GM23338 (cell line): ENCODE data around the gene NPAS3. TPM values are rescaled to one million over a fixed set of nuclear protein-coding genes. Genes with fewer than 3 reads are reported as not detected.

ENCODE experiments used
- ATAC-seq: fragments of 200-7000 bp; cut with Tn5 transposase; 3 replicates; pipeline ENCODE4 v1.9.1; 2020
- DNase-seq: peaks from one replicate; pipeline ENCODE4 v3.0.0-alpha.2; 2015; ENCODE audit warnings: low spot score
- H2AFZ ChIP-seq: fragments of 200-600 bp; sonication (generic); 2 replicates; pipeline ENCODE4 v1.8.0; 2016; ENCODE audit warnings: antibody characterized with exemption, mild to moderate bottlenecking, moderate library complexity
- H3F3A ChIP-seq: fragments of 200-600 bp; sonication (generic); replicated peaks from 2 replicates; pipeline ENCODE4 v1.8.0; 2017; ENCODE audit warnings: antibody characterized with exemption, mixed run types, low read depth
- H3K27ac ChIP-seq: fragments of 200-600 bp; sonication (generic); 2 replicates; pipeline ENCODE4 v1.6.1; 2016; ENCODE audit warnings: low read depth
- H3K27me3 ChIP-seq: fragments of 200-600 bp; sonication (generic); 2 replicates; pipeline ENCODE4 v1.8.0; 2016; ENCODE audit warnings: mild to moderate bottlenecking, mixed run types, moderate library complexity; ENCODE audit not compliant: insufficient read depth
- H3K36me3 ChIP-seq: fragments of 200-600 bp; sonication (generic); 2 replicates; pipeline ENCODE4 v1.8.0; 2016; ENCODE audit warnings: mild to moderate bottlenecking; ENCODE audit not compliant: insufficient read depth
- H3K4me1 ChIP-seq: fragments of 200-600 bp; sonication (generic); 2 replicates; pipeline ENCODE4 v1.8.0; 2016; ENCODE audit warnings: mild to moderate bottlenecking, moderate library complexity; ENCODE audit not compliant: insufficient read depth
- H3K4me2 ChIP-seq: fragments of 200-600 bp; sonication (generic); 2 replicates; pipeline ENCODE4 v1.7.1; 2017; ENCODE audit warnings: mixed run types
- H3K4me3 ChIP-seq: fragments of 200-600 bp; sonication (generic); 2 replicates; pipeline ENCODE4 v1.6.1; 2016; ENCODE audit warnings: mixed run types
- H3K79me2 ChIP-seq: fragments of 200-600 bp; sonication (generic); replicated peaks from 2 replicates; pipeline ENCODE4 v1.8.0; 2017; ENCODE audit warnings: mild to moderate bottlenecking; ENCODE audit not compliant: insufficient read depth
- H3K9me2 ChIP-seq: fragments of 200-600 bp; sonication (generic); 2 replicates; pipeline ENCODE4 v1.8.0; 2017; ENCODE audit not compliant: insufficient read depth
- H4K20me1 ChIP-seq: fragments of 200-600 bp; sonication (generic); replicated peaks from 2 replicates; pipeline ENCODE4 v1.8.0; 2017; ENCODE audit warnings: mild to moderate bottlenecking; ENCODE audit not compliant: insufficient read depth
- H3K27ac Mint-ChIP-seq: 2 replicates; pipeline ENCODE4 v1.8.0; 2020; ENCODE audit warnings: inconsistent platforms, mild to moderate bottlenecking, moderate library complexity, mixed read lengths
- H3K27me3 Mint-ChIP-seq: 3 replicates; pipeline ENCODE4 v1.8.0; 2022; ENCODE audit warnings: low read depth, mild to moderate bottlenecking, moderate library complexity, mixed read lengths, inconsistent platforms; ENCODE audit not compliant: insufficient read depth, poor library complexity
- H3K36me3 Mint-ChIP-seq: 3 replicates; pipeline ENCODE4 v1.8.0; 2021; ENCODE audit warnings: low read depth, mild to moderate bottlenecking, inconsistent platforms, moderate library complexity, mixed read lengths
- H3K4me1 Mint-ChIP-seq: 3 replicates; pipeline ENCODE4 v1.8.0; 2020; ENCODE audit warnings: mild to moderate bottlenecking, inconsistent platforms, mixed read lengths
- H3K4me3 Mint-ChIP-seq: 3 replicates; pipeline ENCODE4 v1.8.0; 2021; ENCODE audit warnings: moderate library complexity, mild to moderate bottlenecking, inconsistent platforms, mixed read lengths
- H3K9me3 Mint-ChIP-seq: 3 replicates; pipeline ENCODE4 v1.8.0; 2020; ENCODE audit warnings: moderate library complexity, mild to moderate bottlenecking, inconsistent platforms, mixed read lengths
- CREB1 ChIP-seq: fragments of 250-450 bp; sonication (Bioruptor Pico); IDR thresholded peaks from 2 replicates; pipeline ENCODE4 v1.5.0; 2020; ENCODE audit warnings: low read depth, mild to moderate bottlenecking, moderate library complexity
- CTCF ChIP-seq, 2 experiments: fragments of 200-600 bp in 1 of 2; sonication (generic) in 1 of 2; conservative IDR thresholded peaks; 2 replicates each; pipeline versions ENCODE4 v1.5.1 to v1.6.1; 2016 to 2017; ENCODE audit warnings: antibody characterized with exemption in 2 of 2, low read depth in 2 of 2, mild to moderate bottlenecking in 2 of 2, moderate library complexity in 1 of 2
- ETS1 ChIP-seq: IDR thresholded peaks from 2 replicates; pipeline ENCODE4 v1.6.1; 2016; ENCODE audit warnings: antibody characterized with exemption
- EZH2phosphoT487 ChIP-seq: fragments of 200-600 bp; sonication (generic); IDR thresholded peaks from one replicate; pipeline ENCODE4 v1.8.1; 2018; ENCODE audit warnings: antibody characterized with exemption; ENCODE audit not compliant: unreplicated experiment
- JUNB ChIP-seq: IDR thresholded peaks from one replicate; pipeline ENCODE4 v1.6.1; 2016; ENCODE audit warnings: antibody characterized with exemption; ENCODE audit not compliant: unreplicated experiment
- NANOG ChIP-seq: IDR thresholded peaks from 2 replicates; pipeline ENCODE4 v1.6.1; 2016; ENCODE audit warnings: antibody characterized with exemption, borderline replicate concordance
- POLR2AphosphoS5 ChIP-seq: IDR thresholded peaks from 2 replicates; pipeline ENCODE4 v1.6.1; 2016; ENCODE audit warnings: antibody characterized with exemption, low read depth
- REST ChIP-seq: IDR thresholded peaks from one replicate; pipeline ENCODE4 v1.6.1; 2018; ENCODE audit warnings: antibody characterized with exemption; ENCODE audit not compliant: unreplicated experiment
- STAT1 ChIP-seq: IDR thresholded peaks from one replicate; pipeline ENCODE4 v1.6.1; 2016; ENCODE audit warnings: antibody characterized with exemption; ENCODE audit not compliant: unreplicated experiment
- ZNF114 ChIP-seq: fragments of 250-450 bp; sonication (Bioruptor Pico); IDR thresholded peaks from 2 replicates; pipeline ENCODE4 v1.5.0; 2020; ENCODE audit warnings: mild to moderate bottlenecking, moderate library complexity
- ZNF331 ChIP-seq: fragments of 250-450 bp; sonication (Bioruptor Pico); IDR thresholded peaks from 2 replicates; pipeline ENCODE4 v1.5.0; 2020; ENCODE audit warnings: low read depth, mild to moderate bottlenecking, moderate library complexity
- ZNF462 ChIP-seq: fragments of 250-450 bp; sonication (Bioruptor Pico); IDR thresholded peaks from 2 replicates; pipeline ENCODE4 v1.5.0; 2020; ENCODE audit warnings: mild to moderate bottlenecking, moderate library complexity
- polyA plus RNA-seq: library from polyadenylated mRNA; unstranded; fragments of >200 nt; fragmentation: Nextera tagmentation; extraction: Ambion mirVana; gene quantifications from 2 replicates; pipeline ENCODE4 v1.2.1, GENCODE V29; 2016
- total RNA-seq: library from RNA; depleted of rRNA; stranded (reverse); fragments of >200 nt; shearing (Covaris generic); gene quantifications from 2 replicates; pipeline ENCODE4 v1.2.3, GENCODE V29; 2014

Gene NPAS3
- total and polyA plus RNA-seq, 2 experiments from 2014 or later: 0.17 to 0.19 TPM

- Mint-ChIP-seq H3K36me3 (no peaks in the 10 kb centered on the region), H3K4me1 (peaks cover 17% of the 10 kb centered on the region; the same call in 2 of the 3 replicates)
Measured at GRCh38 chr14:33454022-33454595, 515.4 kb downstream of the NPAS3 start.

More at GRCh38 chr14:33454022-33454595, 515.4 kb downstream of the NPAS3 start:
- Mint-ChIP-seq H3K4me3 (no peak overlapping the region), H3K27me3 (peaks cover 4% of the 10 kb centered on the region), H3K9me3 (no peaks in the 10 kb centered on the region), H3K27ac (no peak overlapping the region)
- no peak overlapping the region for H3K27ac ChIP-seq
- H3F3A ChIP-seq: no peaks in the 10 kb centered on the region
- no peak for TF ChIP-seq ZNF462 (CRISPR knock-in tag)
- TF ChIP-seq STAT1: no peak
- TF ChIP-seq JUNB: no peak
- no peak for TF ChIP-seq NANOG
- no peak for TF ChIP-seq CTCF (conservative IDR thresholded peaks at IDR 0.05; ENCODE audit: low read depth in 2 of 2)
- TF ChIP-seq POLR2AphosphoS5: no peak
- no peak for TF ChIP-seq ZNF331 (CRISPR knock-in tag)
- no peak for TF ChIP-seq ETS1
- TF ChIP-seq EZH2phosphoT487: no peak
- TF ChIP-seq REST: no peak
- TF ChIP-seq ZNF114: no peak
- no peak for TF ChIP-seq CREB1 (CRISPR knock-in tag)
- H2AFZ ChIP-seq: no peak overlapping the region; the same call in 1 of the 2 replicates
- no peaks in the 10 kb centered on the region for H3K36me3 ChIP-seq
- no peak for DNase-seq
- no peaks in the 10 kb centered on the region for H3K79me2 ChIP-seq
- no peaks in the 10 kb centered on the region for H4K20me1 ChIP-seq
- H3K4me1 ChIP-seq: peaks cover 3% of the 10 kb centered on the region; the same call in 1 of the 2 replicates
- no peaks in the 10 kb centered on the region for H3K9me2 ChIP-seq
- no peaks in the 10 kb centered on the region for H3K27me3 ChIP-seq
- H3K4me2 ChIP-seq: no peak overlapping the region
- ATAC-seq: no peak
- H3K4me3 ChIP-seq: no peak overlapping the region
